ES-I3 (cell line): ENCODE results near the gene ECHS1.

Experiments used
- H3K36me3 ChIP-seq: 2 replicates; pipeline ENCODE4 v1.6.1; 2013; ENCODE audit warnings: mild to moderate bottlenecking, low read length, control low read depth, moderate library complexity; ENCODE audit not compliant: insufficient read depth
- H3K4me1 ChIP-seq: 2 replicates; pipeline ENCODE4 v1.6.1; 2013; ENCODE audit warnings: mild to moderate bottlenecking, control low read depth, low read length; ENCODE audit not compliant: insufficient read depth
- H3K9ac ChIP-seq: 2 replicates; pipeline ENCODE4 v1.6.1; 2013; ENCODE audit warnings: low read depth, mild to moderate bottlenecking, low read length, moderate library complexity
- H3K9me3 ChIP-seq: 2 replicates; pipeline ENCODE4 v1.6.1; 2013; ENCODE audit warnings: mild to moderate bottlenecking, low read length, moderate library complexity; ENCODE audit not compliant: control insufficient read depth, insufficient read depth

The ECHS1 gene

DNA sequence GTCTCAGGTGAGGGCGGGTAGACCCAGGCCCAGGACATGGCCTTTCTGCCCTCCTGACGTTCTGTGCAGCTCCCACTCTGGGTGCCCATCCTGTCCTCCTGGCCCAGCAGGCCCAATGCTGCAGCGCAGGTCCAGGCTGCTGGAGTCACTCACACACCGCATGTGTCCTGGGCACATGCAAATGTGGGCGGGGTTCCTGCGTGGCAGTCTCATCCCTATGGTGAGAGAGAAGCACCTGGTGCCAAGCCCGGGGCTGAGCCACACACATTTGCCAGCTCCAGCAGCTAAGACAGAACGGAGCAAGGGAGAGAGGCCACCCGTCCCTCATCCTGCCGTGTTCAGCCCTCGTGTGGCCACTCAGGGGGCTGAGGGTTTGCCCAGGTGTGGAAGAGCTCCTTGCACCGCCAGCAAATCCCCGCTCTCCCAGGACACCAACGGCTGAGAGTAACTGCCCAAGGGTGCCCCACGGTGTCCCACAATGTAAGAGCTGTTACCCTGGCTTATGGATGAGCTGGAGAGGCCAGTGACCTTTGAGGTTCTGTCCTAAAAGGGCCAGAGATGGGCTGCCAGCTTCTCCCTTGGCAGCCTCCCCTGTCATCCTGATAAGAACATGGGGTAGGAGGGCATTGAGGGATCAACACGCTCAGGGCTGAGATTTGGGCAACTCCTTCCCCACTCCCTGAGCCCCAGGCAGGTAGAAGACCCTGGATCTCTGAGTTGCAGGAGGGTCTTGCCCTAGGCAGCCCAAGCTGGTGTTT is 19.8 kb downstream of the ECHS1 start:
- Histone ChIP-seq H3K9ac (no peak overlapping the region), H3K9me3 (no peaks in the 10 kb centered on the region), H3K36me3 (no peaks in the 10 kb centered on the region), H3K4me1 (no peaks in the 10 kb centered on the region; the same call in 1 of the 2 replicates)

DNA sequence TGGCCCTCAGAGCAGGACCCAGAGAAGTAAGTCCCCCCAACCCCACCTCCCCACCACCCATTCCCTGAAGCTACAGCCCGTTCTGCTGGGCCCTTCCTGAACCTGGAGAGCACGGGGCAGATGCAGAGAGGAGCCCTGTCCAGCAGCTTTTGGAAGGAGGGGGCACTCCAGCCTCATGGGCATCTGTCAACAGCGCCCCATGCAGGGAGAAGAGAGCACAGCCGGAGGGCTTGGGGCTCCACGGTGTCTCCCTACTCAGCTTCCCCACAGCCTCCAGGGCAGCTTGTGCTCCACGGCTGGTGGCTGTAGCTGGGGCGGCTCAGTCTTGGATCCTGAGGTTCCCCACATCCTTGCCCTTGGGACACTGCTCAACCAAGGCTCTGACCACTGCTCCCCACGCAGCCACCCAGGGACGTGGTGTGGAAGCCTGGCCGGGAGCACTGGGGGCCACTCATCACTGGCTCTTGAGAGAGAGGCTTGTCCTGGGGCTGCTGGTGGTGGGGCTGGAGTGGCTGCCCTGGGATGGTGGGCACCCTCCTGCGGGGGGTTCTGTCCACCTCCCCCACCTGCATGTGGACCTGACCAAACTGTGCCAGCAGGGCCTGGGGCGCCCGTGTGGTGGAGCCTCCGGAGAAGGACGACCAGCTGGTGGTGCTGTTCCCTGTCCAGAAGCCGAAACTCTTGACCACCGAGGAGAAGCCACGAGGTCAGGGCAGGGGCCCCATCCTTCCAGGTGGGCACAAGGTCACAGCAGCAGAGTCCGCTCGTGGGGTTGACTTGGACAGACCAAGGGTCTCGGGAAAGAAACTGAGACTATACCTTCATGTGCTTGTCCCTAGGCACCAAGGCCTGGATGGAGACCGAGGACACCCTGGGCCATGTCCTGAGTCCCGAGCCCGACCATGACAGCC is 21.5 kb downstream of the ECHS1 start:
- H3K4me1 ChIP-seq, result peaks cover 3% of the 10 kb centered on the region; the same call in 1 of the 2 replicates
- H3K36me3 ChIP-seq, result no peaks in the 10 kb centered on the region
- H3K9ac ChIP-seq, result no peak overlapping the region
- no peaks in the 10 kb centered on the region for H3K9me3 ChIP-seq

- Histone ChIP-seq H3K9me3 (no peaks in the 10 kb centered on the region), H3K36me3 (no peaks in the 10 kb centered on the region), H3K9ac (no peak overlapping the region), H3K4me1 (peaks cover 3% of the 10 kb centered on the region; the same call in 1 of the 2 replicates)
These were observed 22.2 kb downstream of the ECHS1 start for GRCh38 chr10:133350950-133351329.

DNA sequence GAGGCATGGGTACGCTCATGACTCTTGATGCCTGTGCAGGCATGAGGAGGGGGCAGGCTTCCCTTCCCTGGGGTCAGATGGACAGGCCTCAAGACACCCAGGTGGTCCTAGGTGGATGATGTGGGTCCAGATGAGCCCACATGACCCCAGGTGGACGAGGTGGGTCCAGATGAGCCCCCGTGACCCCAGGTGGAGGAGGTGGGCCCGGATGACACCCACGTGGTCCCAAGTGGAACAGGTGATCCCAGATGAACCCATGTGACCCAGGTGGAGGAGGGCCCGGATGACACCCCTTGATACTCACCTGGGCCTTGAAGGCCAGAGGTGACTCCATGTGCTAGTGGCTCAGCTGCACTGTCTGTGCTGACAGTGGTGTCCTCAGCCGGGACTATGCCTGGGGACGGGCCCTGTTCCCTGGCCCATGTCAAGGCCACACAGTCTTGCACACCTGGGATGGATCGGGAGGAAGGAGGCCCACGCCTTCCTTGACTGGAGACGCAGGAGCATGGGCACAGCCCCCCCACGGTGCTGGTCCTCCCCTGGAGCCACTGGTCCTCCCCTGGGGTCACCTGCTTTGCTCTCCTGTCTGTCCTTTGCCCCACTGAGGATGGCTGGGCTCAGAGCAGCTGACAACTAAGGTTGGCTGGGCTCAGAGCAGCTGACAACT is 22.7 kb downstream of the ECHS1 start:
- H3K9me3 ChIP-seq, result no peaks in the 10 kb centered on the region
- H3K4me1 ChIP-seq, result peaks cover 3% of the 10 kb centered on the region; the same call in 1 of the 2 replicates

GRCh38 chr10:133349577-133350011 is 23.6 kb downstream of the ECHS1 start:
- H3K9ac ChIP-seq, result no peak overlapping the region
- H3K36me3 ChIP-seq, result no peaks in the 10 kb centered on the region
- H3K4me1 ChIP-seq, result peaks cover 3% of the 10 kb centered on the region; the same call in 1 of the 2 replicates
- H3K9me3 ChIP-seq, result no peaks in the 10 kb centered on the region

More for the DNA sequence above, 22.7 kb downstream of the ECHS1 start:
- no peak overlapping the region for H3K9ac ChIP-seq
- no peaks in the 10 kb centered on the region for H3K36me3 ChIP-seq

DNA sequence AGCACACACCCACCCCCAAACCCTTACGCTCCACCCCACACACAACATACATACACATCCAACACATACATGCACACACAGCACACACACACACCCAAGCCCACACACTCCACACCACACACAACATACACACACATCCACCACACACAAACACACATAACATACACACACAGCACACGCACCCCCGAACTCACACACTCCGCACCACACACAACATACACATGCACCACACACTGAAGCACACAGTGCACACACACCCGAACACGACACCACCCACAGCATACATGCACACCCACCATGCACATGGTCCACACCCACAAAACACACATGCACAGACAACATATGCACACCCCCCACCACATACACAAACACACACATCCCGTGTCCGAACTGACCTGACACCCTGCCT is 24.0 kb downstream of the ECHS1 start:
- peaks cover 3% of the 10 kb centered on the region; the same call in 1 of the 2 replicates for H3K4me1 ChIP-seq
- H3K9me3 ChIP-seq, result no peaks in the 10 kb centered on the region
- H3K36me3 ChIP-seq, result no peaks in the 10 kb centered on the region
- no peak overlapping the region for H3K9ac ChIP-seq

GRCh38 chr10:133347710-133348517 is 25.2 kb downstream of the ECHS1 start:
- H3K9me3 ChIP-seq, result no peaks in the 10 kb centered on the region
- peaks cover 11% of the 10 kb centered on the region for H3K4me1 ChIP-seq
- H3K9ac ChIP-seq, result no peak overlapping the region
- H3K36me3 ChIP-seq, result no peaks in the 10 kb centered on the region

DNA sequence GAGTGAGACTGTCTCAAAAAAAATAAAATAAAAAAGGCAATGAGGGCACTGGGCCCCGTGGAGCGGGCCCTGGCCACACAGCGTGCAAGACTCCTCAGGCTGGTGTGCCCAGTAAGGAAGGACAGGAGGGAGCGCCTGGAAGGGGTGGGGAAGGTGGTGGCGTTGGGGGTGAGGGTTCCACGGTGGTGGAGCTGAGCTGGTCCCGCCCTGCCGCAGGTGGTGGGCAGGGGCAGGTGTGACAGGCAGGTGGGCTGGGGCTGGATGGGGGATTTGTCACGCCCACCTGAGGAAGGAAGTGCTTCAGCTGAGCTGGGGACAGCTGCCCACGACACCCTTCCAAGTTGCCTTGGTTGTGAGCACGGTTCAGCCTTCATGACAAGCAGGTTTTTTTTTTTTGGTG is 26.7 kb downstream of the ECHS1 start:
- Histone ChIP-seq H3K4me1 (peaks cover 11% of the 10 kb centered on the region), H3K9me3 (no peaks in the 10 kb centered on the region), H3K9ac (no peak overlapping the region), H3K36me3 (no peaks in the 10 kb centered on the region)

DNA sequence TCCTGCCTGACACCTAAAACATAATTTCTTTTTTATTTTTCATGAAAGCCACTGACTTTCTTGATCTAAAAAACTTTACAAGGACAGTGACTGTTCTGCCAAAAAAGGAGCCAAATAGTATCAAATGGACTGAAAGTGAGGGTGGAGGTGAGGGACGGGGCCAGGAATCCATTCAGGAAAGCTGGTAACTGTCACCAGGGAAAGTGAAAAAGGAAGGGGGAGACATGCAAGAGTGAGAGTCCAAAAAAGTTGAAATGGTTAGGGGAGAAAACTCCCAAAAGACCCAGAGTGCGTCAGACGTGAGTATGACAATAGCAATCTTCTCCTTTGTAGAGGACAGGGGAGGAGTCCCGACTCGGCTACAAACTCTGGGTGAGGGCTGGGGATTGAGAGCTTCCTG is 28.9 kb downstream of the ECHS1 start:
- H3K36me3 ChIP-seq, result no peaks in the 10 kb centered on the region
- peaks cover 11% of the 10 kb centered on the region for H3K4me1 ChIP-seq
- no peak overlapping the region for H3K9ac ChIP-seq
- no peaks in the 10 kb centered on the region for H3K9me3 ChIP-seq

GRCh38 chr10:133343558-133343957 is 29.6 kb downstream of the ECHS1 start:
- Histone ChIP-seq H3K9me3 (no peaks in the 10 kb centered on the region), H3K4me1 (peaks cover 11% of the 10 kb centered on the region), H3K36me3 (no peaks in the 10 kb centered on the region), H3K9ac (no peak overlapping the region)

- H3K36me3 ChIP-seq, result no peaks in the 10 kb centered on the region
- H3K4me1 ChIP-seq, result peaks cover 8% of the 10 kb centered on the region
- H3K9ac ChIP-seq, result no peak overlapping the region
- H3K9me3 ChIP-seq, result no peaks in the 10 kb centered on the region
These were observed 30.2 kb downstream of the ECHS1 start for GRCh38 chr10:133342942-133343341.

GRCh38 chr10:133341983-133342382 is 31.2 kb downstream of the ECHS1 start:
- Histone ChIP-seq H3K9me3 (no peaks in the 10 kb centered on the region), H3K9ac (no peak overlapping the region)

GRCh38 chr10:133339708-133340380 is 33.3 kb downstream of the ECHS1 start:
- H3K9me3 ChIP-seq, result no peaks in the 10 kb centered on the region
- no peak overlapping the region for H3K9ac ChIP-seq
- peaks cover 8% of the 10 kb centered on the region for H3K4me1 ChIP-seq
- H3K36me3 ChIP-seq, result no peaks in the 10 kb centered on the region

More at GRCh38 chr10:133341983-133342382, 31.2 kb downstream of the ECHS1 start:
- Histone ChIP-seq H3K4me1 (peaks cover 8% of the 10 kb centered on the region), H3K36me3 (no peaks in the 10 kb centered on the region)
